ENCODE measurements around the gene STUM. TPM values are rescaled to one million over a fixed set of nuclear protein-coding genes. Genes with fewer than 3 reads are reported as not detected.

The STUM gene
- total RNA-seq, 6 donors from 2014 or later = under 0.01 to 0.98 (median 0.20) TPM; not detected in 1

DNA sequence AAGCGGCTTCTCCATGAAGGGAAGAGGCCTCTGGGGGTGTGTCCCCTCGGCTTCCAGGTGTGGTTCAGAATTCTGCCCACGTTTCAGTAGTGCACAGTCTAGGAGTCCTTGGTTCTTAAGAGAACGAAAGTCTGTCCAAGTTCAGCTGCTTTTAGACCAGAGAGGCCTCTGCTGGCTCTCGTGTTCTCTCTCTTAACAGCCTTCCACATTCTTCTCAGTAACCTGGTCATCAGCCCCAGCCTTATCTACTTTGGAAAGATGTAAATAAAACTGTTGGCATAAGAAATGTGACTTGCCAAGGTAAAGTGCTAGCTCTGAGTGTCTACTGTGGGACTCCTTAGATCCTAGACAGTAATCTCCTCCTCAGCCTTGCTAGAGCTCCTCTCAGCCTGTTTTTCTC lies 15.3 kb upstream of the STUM start:
- ATAC-seq (ENCODE audit: low FRiP score in 2 of 2) (no peak), DNase-seq (no peak)

DNA sequence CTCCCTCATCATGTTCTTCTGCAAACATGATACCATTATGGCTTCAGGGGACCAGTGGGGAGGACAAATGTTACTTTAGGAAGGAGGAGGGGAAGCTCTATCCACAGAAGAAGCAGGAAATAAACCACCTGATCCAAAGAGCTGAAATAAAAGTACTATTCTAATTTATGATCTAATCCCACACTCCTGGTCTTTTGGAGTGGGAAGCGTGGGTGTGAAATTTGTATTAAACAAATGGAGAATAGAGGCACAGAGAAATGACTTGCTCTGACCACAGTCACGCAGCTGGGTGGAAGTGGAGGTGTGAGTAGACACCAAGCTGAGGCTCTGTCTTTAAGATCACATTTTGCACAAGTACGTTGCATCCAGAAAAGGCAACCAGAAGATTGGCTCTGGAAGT lies 14.5 kb upstream of the STUM start:
- TF ChIP-seq POLR2A (IDR thresholded peaks at IDR 0.05) (no peak), POLR2AphosphoS5 (IDR thresholded peaks at IDR 0.05) (no peak)
- H3K4me1 ChIP-seq = no peaks in the 10 kb centered on the region
- WGBS, 2 donors = 91 to 97% methylated on average over 3 of the region's 3 CpGs
- H3K4me3 ChIP-seq = no peak overlapping the region
- no peak overlapping the region for H3K27ac ChIP-seq
- DNase-seq = no peak
- H3K36me3 ChIP-seq = no peaks in the 10 kb centered on the region
- no peak for ATAC-seq (ENCODE audit: low FRiP score in 2 of 2)
- H3K9me3 ChIP-seq = no peaks in the 10 kb centered on the region
- no peaks in the 10 kb centered on the region for H3K27me3 ChIP-seq

More for the DNA sequence above, 15.3 kb upstream of the STUM start:
- no peaks in the 10 kb centered on the region for H3K4me1 ChIP-seq
- TF ChIP-seq POLR2AphosphoS5 (IDR thresholded peaks at IDR 0.05) (no peak), EP300 (IDR thresholded peaks at IDR 0.05) (no peak), POLR2A (IDR thresholded peaks at IDR 0.05) (no peak)
- TF ChIP-seq, protein P1, sequence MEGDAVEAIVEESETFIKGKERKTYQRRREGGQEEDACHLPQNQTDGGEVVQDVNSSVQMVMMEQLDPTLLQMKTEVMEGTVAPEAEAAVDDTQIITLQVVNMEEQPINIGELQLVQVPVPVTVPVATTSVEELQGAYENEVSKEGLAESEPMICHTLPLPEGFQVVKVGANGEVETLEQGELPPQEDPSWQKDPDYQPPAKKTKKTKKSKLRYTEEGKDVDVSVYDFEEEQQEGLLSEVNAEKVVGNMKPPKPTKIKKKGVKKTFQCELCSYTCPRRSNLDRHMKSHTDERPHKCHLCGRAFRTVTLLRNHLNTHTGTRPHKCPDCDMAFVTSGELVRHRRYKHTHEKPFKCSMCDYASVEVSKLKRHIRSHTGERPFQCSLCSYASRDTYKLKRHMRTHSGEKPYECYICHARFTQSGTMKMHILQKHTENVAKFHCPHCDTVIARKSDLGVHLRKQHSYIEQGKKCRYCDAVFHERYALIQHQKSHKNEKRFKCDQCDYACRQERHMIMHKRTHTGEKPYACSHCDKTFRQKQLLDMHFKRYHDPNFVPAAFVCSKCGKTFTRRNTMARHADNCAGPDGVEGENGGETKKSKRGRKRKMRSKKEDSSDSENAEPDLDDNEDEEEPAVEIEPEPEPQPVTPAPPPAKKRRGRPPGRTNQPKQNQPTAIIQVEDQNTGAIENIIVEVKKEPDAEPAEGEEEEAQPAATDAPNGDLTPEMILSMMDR (IDR thresholded peaks at IDR 0.05) = no peak
- no peak overlapping the region for H3K27ac ChIP-seq
- WGBS, 2 donors = 64 to 68% methylated on average over 5 of the region's 5 CpGs
- H3K36me3 ChIP-seq = no peaks in the 10 kb centered on the region
- no peaks in the 10 kb centered on the region for H3K9me3 ChIP-seq
- H3K27me3 ChIP-seq = no peaks in the 10 kb centered on the region
- H3K4me3 ChIP-seq = no peak overlapping the region

- Histone ChIP-seq H3K9me3 (no peaks in the 10 kb centered on the region), H3K27me3 (no peaks in the 10 kb centered on the region), H3K36me3 (no peaks in the 10 kb centered on the region), H3K4me1 (no peaks in the 10 kb centered on the region), H3K27ac (no peak overlapping the region), H3K4me3 (no peak overlapping the region)
- no peak for DNase-seq
- WGBS, 2 donors = 90 to 92% methylated on average over 2 of the region's 2 CpGs
- ATAC-seq (ENCODE audit: low FRiP score in 2 of 2) = no peak
- TF ChIP-seq, protein P1 (IDR thresholded peaks at IDR 0.05) = no peak
- TF ChIP-seq EP300 (IDR thresholded peaks at IDR 0.05) (no peak), POLR2A (IDR thresholded peaks at IDR 0.05) (no peak), POLR2AphosphoS5 (IDR thresholded peaks at IDR 0.05) (no peak)
Observed at GRCh38 chr1:226534645-226535044, 13.9 kb upstream of the STUM start.

DNA sequence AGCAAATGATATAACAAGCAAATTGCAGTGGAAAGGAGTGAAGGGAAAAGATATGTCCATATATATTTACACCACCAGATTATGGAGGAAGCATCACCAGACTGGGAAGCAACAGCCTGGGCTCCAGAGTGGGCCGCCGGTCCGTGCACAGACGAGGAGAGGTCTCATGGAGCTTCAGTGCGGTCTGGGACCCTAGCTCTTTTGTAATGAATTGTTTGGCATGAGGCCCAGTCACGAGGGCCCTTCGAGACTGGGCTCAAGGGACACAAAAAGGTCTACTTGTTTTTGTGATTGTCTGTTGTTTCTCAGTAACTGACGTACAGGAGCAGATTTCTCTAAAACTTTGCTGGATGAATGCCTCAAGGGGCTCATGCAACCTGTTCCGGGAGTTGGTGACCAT lies 12.9 kb upstream of the STUM start:
- WGBS, 2 donors = 67 to 75% methylated on average over 9 of the region's 9 CpGs
- no peak for DNase-seq
- TF ChIP-seq EP300 (IDR thresholded peaks at IDR 0.05) = no peak
- TF ChIP-seq, protein P1 (IDR thresholded peaks at IDR 0.05) = no peak
- TF ChIP-seq POLR2A (IDR thresholded peaks at IDR 0.05) = no peak
- TF ChIP-seq POLR2AphosphoS5 (IDR thresholded peaks at IDR 0.05) = no peak

DNA sequence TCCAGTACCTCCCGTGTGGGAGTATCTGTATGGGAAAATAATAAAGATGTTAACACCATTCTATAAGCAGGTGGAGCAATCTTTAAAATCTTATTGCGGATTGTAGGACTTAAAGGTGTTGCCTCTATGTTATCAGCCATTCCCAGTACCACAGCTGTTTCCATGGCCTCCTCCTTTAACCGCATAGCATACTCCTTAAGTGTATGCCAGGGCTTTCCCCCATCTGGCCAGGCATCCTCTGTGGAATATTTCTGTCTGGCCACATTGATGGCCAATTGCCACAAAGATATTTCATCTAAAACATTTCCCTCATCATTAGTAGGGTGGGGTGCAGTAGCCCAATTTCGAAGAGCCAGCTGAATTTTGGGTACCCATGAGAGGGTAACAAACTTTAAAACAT lies 7.3 kb upstream of the STUM start:
- Histone ChIP-seq H3K4me1 (peaks cover 2 to 16% (median 12%) of the 10 kb centered on the region in 4 donors), H3K36me3 (no peaks in the 10 kb centered on the region), H3K4me3 (no peak overlapping the region), H3K9me3 (no peaks in the 10 kb centered on the region), H3K27ac (no peak overlapping the region), H3K27me3 (no peaks in the 10 kb centered on the region)
- ATAC-seq (ENCODE audit: low FRiP score in 2 of 2) (no peak), DNase-seq (no peak)
- TF ChIP-seq POLR2AphosphoS5 (IDR thresholded peaks at IDR 0.05) (no peak), EP300 (IDR thresholded peaks at IDR 0.05) (no peak), POLR2A (IDR thresholded peaks at IDR 0.05) (no peak)
- TF ChIP-seq, protein P1 (IDR thresholded peaks at IDR 0.05) = no peak
- 90 to 94% methylated on average over 4 of the region's 4 CpGs for WGBS, 2 donors

More for the DNA sequence above, 12.9 kb upstream of the STUM start:
- ATAC-seq (ENCODE audit: low FRiP score in 2 of 2) = no peak
- Histone ChIP-seq H3K4me1 (no peaks in the 10 kb centered on the region), H3K27me3 (no peaks in the 10 kb centered on the region), H3K9me3 (no peaks in the 10 kb centered on the region), H3K4me3 (no peak overlapping the region), H3K27ac (no peak overlapping the region), H3K36me3 (no peaks in the 10 kb centered on the region)

All from upper lobe of left lung (tissue), 6 donors.